Ovary (tissue), 3 donors: ENCODE data around the gene ASIC4.

Source experiments
- CTCF ChIP-seq, 3 donors: fragments of 450-650 bp in 2 of 3; fragments of 200-600 bp in 1 of 3; IDR thresholded peaks; one replicate each; pipeline versions ENCODE4 v1.5.1 to v1.8.0; 2016 to 2022; ENCODE audit warnings: antibody characterized with exemption in 3 of 3, mild to moderate bottlenecking in 1 of 3
- POLR2A ChIP-seq: fragments of 450-650 bp; IDR thresholded peaks from one replicate; pipeline ENCODE4 v1.6.1; 2017; ENCODE audit warnings: antibody characterized with exemption, mild to moderate bottlenecking, moderate library complexity
- donor health status: DM: no; HTN: no; CAD: no.

- no peak for TF ChIP-seq CTCF (IDR thresholded peaks at IDR 0.05)
- TF ChIP-seq POLR2A: no peak
Observed at GRCh38 chr2:219484343-219485200, 29.7 kb upstream of the ASIC4 start.
